Germinal center (tissue), 1 donor: ENCODE results near the gene PTPRD.
"Not testable (repeated sequence)": the region's sequence is repeated elsewhere in the genome, so short reads cannot be mapped to it uniquely, and the experiment has no call there.

Experiments used
- DNase-seq: peaks from one replicate; pipeline ENCODE4 v3.0.0; 2012; ENCODE audit warnings: mixed read lengths, low spot score

The PTPRD gene

GRCh38 chr9:9004810-9005209 is 1608.0 kb downstream of the PTPRD start:
- no peak for DNase-seq

GRCh38 chr9:9002826-9003583 is 1609.8 kb downstream of the PTPRD start:
- DNase-seq = no peak

DNA sequence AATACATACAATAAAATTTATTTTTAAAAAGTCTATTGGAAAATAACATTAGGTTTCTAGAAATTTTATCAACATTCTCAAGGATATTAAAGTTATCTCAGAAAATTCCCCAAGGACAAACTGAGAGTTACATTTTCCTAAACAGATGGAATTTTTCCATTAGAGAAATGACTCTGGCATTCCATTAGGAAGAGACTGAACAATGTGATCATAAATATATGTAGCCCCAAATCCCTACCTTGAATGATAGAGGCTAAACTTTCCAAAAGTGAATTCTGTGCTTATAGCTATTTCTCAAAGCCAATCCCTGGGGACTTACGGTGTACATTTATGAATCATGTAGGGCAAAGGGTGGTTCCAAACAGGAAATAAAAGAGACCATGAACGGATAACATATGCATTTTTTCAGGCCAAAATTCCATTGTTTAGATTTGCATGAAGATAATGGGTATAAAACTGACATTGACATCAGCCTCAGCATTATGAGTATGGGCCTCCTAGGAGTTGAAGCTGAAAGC is 1632.2 kb downstream of the PTPRD start:
- DNase-seq = no peak

DNA sequence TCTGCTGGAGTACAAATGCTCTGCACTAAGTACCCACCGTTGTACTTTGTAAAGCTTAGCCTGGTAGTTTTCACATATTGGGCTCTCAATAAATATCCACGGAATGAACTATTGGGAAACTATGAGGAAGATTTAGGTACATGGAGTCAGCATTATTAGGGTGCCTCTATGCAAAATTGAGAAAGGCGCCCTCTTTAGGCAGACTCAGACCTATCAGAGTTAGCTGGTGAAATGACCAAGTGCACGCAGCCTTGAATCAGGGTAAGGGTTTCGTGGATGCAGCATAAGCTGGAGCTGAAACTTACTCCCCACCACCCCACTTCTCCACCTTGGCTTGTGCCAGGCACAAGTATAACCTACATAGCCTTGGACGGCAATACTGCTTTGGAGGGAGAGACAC is 1634.5 kb downstream of the PTPRD start:
- no peak for DNase-seq

- not testable (repeated sequence) for DNase-seq
Observed at GRCh38 chr9:8968350-8968749, 1644.5 kb downstream of the PTPRD start.

- DNase-seq = no peak
Observed at GRCh38 chr9:8963885-8964284, 1648.9 kb downstream of the PTPRD start.

DNA sequence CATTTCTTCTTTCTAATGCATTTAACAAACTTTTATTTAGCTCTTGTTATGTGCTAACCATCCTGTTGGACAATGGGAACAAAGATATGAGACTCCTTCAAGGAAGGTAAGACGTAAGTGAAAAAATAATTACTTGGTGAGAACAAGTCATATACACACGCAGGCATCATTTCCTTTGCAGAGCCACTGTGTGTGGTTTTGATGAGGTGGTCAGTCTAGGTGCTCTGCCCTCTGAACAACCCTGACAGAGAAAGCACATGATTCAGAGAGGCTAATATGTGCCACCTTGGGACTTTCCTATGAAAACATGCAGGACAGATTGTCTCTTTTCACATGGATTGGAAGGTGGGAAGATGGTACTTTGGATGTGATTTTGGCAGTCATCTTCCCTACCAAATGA is 1650.7 kb downstream of the PTPRD start:
- DNase-seq = no peak

DNA sequence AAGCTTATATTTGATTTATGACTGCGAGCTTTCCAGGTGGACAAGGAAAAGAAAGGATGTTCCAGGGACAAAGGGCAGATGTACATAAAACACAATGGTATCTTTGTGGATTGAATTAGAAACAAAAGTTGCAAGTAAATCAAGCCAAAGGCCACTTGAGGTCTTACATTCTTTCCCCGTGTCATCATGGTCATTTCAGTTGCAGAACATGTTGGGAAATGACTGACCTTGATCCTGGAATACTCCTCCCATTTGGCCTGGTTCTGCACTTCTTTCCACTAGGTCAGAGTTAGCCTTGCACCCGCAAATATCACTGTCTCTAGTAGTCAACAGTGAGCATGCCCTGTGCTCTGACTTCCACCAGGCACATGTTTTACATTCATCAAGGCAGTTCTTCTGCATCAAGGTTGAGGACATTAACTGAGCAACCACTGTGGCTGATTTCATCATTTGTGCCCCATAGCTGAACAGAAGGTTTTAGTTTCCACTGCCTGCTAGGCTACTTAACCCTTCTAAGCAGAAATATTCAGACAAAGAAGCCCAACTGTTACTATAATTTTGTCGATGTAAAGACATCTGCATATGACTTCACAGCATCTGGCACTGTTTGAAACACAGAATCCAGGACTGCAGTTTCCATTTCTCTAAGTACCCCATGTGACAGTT is 1651.5 kb downstream of the PTPRD start:
- DNase-seq = no peak

GRCh38 chr9:8960254-8960653 is 1652.5 kb downstream of the PTPRD start:
- no peak for DNase-seq

DNA sequence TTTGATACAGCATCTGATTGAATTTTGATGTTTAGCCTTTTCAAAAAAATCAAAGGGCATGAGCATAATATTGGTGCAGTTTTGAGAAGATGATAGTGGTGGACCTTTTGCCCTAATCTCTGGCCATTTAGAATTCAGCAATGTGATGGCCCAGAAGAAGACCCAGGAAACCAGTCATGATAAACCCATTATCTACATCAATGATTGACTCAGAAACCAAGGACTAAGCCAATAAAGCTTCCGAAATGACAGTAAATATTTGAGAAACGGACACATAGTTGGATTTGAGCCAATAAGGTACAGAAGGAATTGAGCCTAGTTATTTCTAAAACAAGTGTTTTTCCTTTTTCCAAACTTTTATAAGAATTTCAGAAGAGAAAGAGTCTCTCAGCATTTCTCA is 1654.4 kb downstream of the PTPRD start:
- no peak for DNase-seq

DNA sequence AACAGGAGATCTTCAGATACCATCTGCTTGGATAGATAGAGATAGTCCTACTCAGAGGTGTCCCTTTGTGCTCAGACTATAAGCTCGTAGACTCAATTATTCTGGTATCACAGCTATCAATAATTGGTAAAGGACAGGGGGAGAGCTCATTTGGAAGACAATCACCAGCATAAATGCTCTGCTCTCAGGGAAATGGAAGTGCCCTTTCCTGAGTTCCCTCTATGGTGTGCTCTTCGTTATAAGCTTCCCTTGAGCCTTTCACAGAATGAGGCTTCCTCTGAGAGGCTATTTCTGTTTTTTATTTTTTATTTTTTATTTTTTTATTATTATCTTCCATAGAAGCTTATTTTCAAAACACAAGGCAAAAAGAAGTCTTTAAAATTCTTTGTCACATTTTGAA is 1657.5 kb downstream of the PTPRD start:
- no peak for DNase-seq

DNA sequence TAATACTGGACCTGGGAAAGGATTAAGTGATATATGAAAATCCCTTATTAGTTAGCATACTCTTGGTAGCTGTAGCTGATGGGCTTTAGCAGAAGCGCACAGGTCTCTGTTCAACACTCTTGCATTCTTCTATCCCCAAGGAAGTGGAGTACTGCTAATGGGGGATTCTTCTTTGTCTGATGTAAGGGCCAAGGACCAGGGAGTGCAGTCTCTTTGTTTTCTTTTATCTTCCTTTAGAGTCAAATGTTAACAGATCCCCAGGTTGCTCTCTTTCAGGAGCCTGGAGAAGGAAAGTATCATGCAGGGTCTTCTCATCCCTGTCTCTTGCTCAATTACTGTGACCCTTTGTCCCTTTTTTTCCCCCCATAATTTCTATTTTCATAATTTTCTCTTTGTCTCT is 1666.3 kb downstream of the PTPRD start:
- DNase-seq = no peak

DNA sequence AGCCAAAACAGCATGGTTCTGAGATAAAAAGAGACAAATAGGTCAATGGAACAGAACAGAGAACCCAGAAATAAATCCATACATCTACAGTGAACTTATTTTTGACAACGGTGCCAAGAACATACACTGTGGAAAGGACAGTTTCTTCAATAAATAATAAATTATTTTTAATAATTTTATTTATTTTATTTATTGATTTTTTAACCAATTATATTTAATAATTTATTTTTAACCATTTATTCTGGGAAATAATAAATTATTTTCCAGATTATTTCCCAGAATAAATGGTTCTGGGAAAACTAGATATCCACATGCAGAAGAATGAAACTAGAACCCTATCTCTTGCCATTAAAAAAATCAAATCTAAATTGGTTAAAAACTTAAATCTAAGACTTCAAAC is 1669.4 kb downstream of the PTPRD start:
- DNase-seq = no peak

- no peak for DNase-seq
Observed at GRCh38 chr9:8940650-8941049, 1672.2 kb downstream of the PTPRD start.

DNA sequence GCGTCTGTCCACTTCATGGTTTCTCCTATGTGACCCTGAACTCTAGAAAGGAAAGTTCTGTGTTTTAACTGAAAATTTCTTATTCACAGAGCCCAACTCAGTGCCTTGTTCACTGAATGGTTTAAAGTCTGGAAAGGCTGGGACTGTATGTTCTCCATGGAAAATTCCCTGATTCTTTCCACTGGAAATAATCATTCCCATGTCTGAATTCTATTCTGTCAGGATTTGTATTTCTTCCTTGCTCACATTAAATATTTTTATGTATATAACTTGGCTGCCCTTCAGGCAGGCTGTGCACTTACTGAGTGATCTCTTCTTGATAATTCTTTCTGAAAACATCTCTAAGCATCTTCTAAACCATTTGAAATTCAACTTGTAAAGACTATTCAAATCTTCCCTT is 1686.3 kb downstream of the PTPRD start:
- DNase-seq = no peak

GRCh38 chr9:8924562-8924961 is 1688.2 kb downstream of the PTPRD start:
- no peak for DNase-seq

- not testable (repeated sequence) for DNase-seq
Observed at GRCh38 chr9:8920478-8921183, 1692.2 kb downstream of the PTPRD start.

DNA sequence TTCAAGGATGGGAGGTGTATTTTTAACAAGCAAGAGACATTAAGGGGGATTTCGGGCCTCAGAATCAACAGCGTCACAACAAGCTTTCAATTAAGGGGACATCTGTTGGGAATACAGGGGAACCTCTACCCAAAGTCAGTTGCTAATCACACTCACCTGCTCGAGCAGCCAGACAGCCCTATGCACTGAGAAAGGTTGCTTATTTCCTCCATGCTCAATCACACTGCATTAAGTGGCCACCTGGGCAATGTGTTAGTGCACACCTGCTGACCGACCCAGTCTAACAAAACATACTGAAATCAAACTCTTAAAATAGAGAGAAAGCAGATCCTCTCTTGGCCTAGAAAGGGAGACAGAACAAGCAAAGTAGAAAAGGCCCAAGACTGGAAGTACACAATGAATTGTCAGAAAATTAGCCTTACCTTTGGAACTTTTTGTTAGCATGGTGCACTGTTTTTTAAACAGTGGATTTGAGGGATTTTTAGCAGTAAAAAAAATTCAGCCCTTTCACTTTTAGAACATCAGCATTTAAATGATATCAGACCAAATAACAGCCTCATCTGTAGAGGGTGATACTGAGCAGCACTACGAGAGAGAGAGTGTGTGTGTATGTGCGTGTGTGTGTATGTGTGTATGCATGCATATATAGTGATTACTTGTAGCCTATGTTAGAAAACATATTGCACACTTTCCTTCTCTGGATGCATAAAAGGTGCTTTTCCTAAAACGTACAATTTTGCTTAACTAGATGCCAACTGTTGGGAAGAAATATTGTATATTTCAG is 1694.7 kb downstream of the PTPRD start:
- no peak for DNase-seq

DNA sequence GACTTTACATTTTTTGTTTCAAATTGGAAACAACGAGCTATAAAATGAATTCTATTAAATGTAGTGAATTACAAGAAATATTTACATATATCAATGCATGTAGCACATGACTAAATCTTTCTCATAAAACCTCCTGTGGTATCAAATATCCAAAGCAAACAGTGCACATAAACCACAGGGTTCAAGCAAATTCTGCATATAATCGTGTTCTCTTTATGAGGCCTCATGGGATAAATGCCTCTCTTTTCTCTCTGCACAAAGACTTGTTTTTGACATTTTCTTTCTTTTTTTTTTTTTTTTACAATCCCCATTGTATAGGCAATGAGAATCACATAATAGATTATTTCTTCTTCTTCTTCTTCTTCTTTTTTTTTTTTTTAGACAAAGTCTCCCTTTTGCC is 1696.0 kb downstream of the PTPRD start:
- no peak for DNase-seq

DNA sequence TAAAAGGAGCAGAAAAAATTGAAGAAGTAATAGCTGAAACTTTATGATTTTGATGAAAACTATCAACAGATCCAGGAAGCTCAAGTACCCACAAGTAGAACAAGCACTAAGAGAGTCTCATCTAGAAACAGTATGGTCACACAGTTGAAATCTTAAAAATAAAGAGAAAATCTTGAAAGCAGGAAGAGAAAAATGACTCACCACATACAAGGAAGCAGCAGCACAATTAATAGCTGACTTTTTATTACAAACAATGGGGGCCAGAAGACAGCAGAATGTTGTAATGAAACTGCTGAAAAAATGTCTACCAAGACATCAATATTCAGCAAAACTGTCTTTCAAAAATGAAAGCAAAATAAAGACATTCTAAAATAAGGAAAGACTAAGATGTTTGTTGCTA is 1704.9 kb downstream of the PTPRD start:
- DNase-seq = no peak

- no peak for DNase-seq
Observed at GRCh38 chr9:8905731-8906130, 1707.1 kb downstream of the PTPRD start.
